GM12878 (cell line): Measurements from ENCODE around the gene CRIM1. TPM values are rescaled to one million over a fixed set of nuclear protein-coding genes. Genes with fewer than 3 reads are reported as not detected.

ENCODE experiments used
- ATAC-seq: fragments of 200-7000 bp; cut with Tn5 transposase; 3 replicates; pipeline ENCODE4 v1.9.1; 2020; ENCODE audit warnings: mild to moderate bottlenecking, moderate library complexity
- BruUV-seq: library from RNA; stranded (reverse); fragments of 400-500 nt; replicated peaks from 2 replicates; lab custom pipeline; 2021; lab: Mats Ljungman, UMichigan
- CTCF ChIA-PET: fragments of 300-600 bp; sonication (Branson Sonifier 250); formaldehyde crosslinking; extraction: SDS; loops from one replicate; lab custom pipeline; 2021; ENCODE audit warnings: inconsistent platforms; lab: Yijun Ruan, JAX
- POLR2A ChIA-PET: fragments of 350-600 bp; formaldehyde crosslinking; extraction: SDS; loops from one replicate; lab custom pipeline; 2021; ENCODE audit warnings: inconsistent platforms; lab: Charles Lee
- RAD21 ChIA-PET: fragments of 300-600 bp; sonication (Branson Sonifier 250); formaldehyde crosslinking; loops from one replicate; lab custom pipeline; 2023; ENCODE audit warnings: antibody characterized with exemption; ENCODE audit not compliant: unreplicated experiment; lab: Charles Lee
- SMC1A ChIA-PET: fragments of 300-600 bp; sonication (Branson Sonifier 250); formaldehyde crosslinking; loops from one replicate; lab custom pipeline; 2023; ENCODE audit not compliant: unreplicated experiment, uncharacterized antibody; lab: Charles Lee
- DNase-seq: peaks from one replicate; pipeline ENCODE4 v3.0.0-alpha.2; 2011; ENCODE audit warnings: low read depth, low spot score
- FAIRE-seq: peaks from 3 replicates; lab custom pipeline; 2011; peaks lifted over from hg19 to GRCh38; lab: Jason Lieb, UNC
- H2AFZ ChIP-seq: 2 replicates; pipeline ENCODE4 v1.6.0; 2011; ENCODE audit warnings: low read depth, low read length, control low read depth; ENCODE audit not compliant: control insufficient read depth
- H3K27ac ChIP-seq: 2 replicates; pipeline ENCODE4 v1.5.1; 2011; ENCODE audit warnings: control low read depth; ENCODE audit not compliant: control insufficient read depth, insufficient read depth
- H3K27me3 ChIP-seq, 2 experiments: replicated peaks in 1 of 2; 2 replicates each; pipeline versions ENCODE4 v1.6.0 to v1.6.1; 2011; ENCODE audit warnings: low read length in 1 of 2; ENCODE audit not compliant: control insufficient read depth in 2 of 2, insufficient read depth in 2 of 2
- H3K36me3 ChIP-seq, 2 experiments: 2 replicates each; pipeline ENCODE4 v1.5.1; 2011; ENCODE audit warnings: low read length in 1 of 2; ENCODE audit not compliant: control insufficient read depth in 2 of 2, insufficient read depth in 2 of 2
- H3K4me1 ChIP-seq: 2 replicates; pipeline ENCODE4 v1.6.1; 2011; ENCODE audit warnings: mild to moderate bottlenecking, low read length, moderate library complexity, mixed read lengths; ENCODE audit not compliant: control insufficient read depth, insufficient read depth
- H3K4me2 ChIP-seq: 2 replicates; pipeline ENCODE4 v1.6.0; 2011; ENCODE audit warnings: control low read depth; ENCODE audit not compliant: control insufficient read depth, insufficient read depth
- H3K4me3 ChIP-seq: fragments of 200-600 bp; sonication (generic); 2 replicates; pipeline ENCODE4 v1.5.1; 2016
- H3K79me2 ChIP-seq: 2 replicates; pipeline ENCODE4 v1.6.0; 2011; ENCODE audit warnings: low read length; ENCODE audit not compliant: control insufficient read depth, insufficient read depth
- H3K9ac ChIP-seq: 2 replicates; pipeline ENCODE4 v1.8.0; 2011; ENCODE audit warnings: low read length, control low read depth, mixed read lengths; ENCODE audit not compliant: control insufficient read depth, insufficient read depth
- H3K9me3 ChIP-seq: replicated peaks from 3 replicates; pipeline ENCODE4 v1.5.1; 2011; ENCODE audit warnings: mild to moderate bottlenecking, low read length; ENCODE audit not compliant: control insufficient read depth, insufficient read depth
- H4K20me1 ChIP-seq: 2 replicates; pipeline ENCODE4 v1.6.0; 2011; ENCODE audit not compliant: control insufficient read depth, insufficient read depth
- BACH1 ChIP-seq: fragments of 450-650 bp; IDR thresholded peaks from 2 replicates; pipeline ENCODE4 v1.6.1; 2017; ENCODE audit warnings: mild to moderate bottlenecking, borderline replicate concordance
- CREM ChIP-seq: IDR thresholded peaks from 2 replicates; pipeline ENCODE4 v1.6.1; 2014; ENCODE audit warnings: antibody characterized with exemption, low read depth
- EZH2 ChIP-seq: IDR thresholded peaks from 2 replicates; pipeline ENCODE4 v1.6.1; 2012; ENCODE audit warnings: low read depth, mild to moderate bottlenecking, control low read depth, inconsistent platforms, low read length, borderline replicate concordance; ENCODE audit not compliant: control insufficient read depth
- FOS ChIP-seq: IDR thresholded peaks from 3 replicates; pipeline ENCODE4 v1.6.1; 2011; ENCODE audit warnings: borderline replicate concordance; ENCODE audit not compliant: insufficient read length; ENCODE audit errors: extremely low read depth
- KDM1A ChIP-seq: fragments of 200-600 bp; sonication (generic); IDR thresholded peaks from 2 replicates; pipeline ENCODE4 v1.6.1; 2016; ENCODE audit warnings: borderline replicate concordance
- LARP7 ChIP-seq: fragments of 450-650 bp; IDR thresholded peaks from 2 replicates; pipeline ENCODE4 v1.6.1; 2017; ENCODE audit warnings: mild to moderate bottlenecking
- POLR2AphosphoS2 ChIP-seq: IDR thresholded peaks from 2 replicates; pipeline ENCODE4 v1.6.1; 2011; ENCODE audit warnings: low read depth, mild to moderate bottlenecking, low read length, improper control_type of control experiment, moderate library complexity
- SREBF1 ChIP-seq: IDR thresholded peaks from 2 replicates; pipeline ENCODE4 v1.6.1; 2012; ENCODE audit warnings: mild to moderate bottlenecking, low read length
- TCF7 ChIP-seq: IDR thresholded peaks from 2 replicates; pipeline ENCODE4 v1.6.1; 2014; ENCODE audit warnings: antibody characterized with exemption, borderline replicate concordance
- WGBS: methylation state at CpG from one replicate; pipeline ENCODE4 v1.1.6; 2016; ENCODE audit warnings: low lambda C conversion rate; ENCODE audit not compliant: insufficient replicate concordance, insufficient coverage; ENCODE audit errors: missing lambda C conversion rate; 5-methylcytosine and 5-hydroxymethylcytosine counted together
- in situ Hi-C: fragments of 300-500 bp; cut with MboI; formaldehyde crosslinking; loops from 9 replicates; pipeline ENCODE4 v1.14.3; 2018; ENCODE audit warnings: mixed read lengths
- intact Hi-C: fragments of 100-400 bp; cut with micrococcal nuclease; formaldehyde crosslinking; loops from one replicate; pipeline ENCODE4 v1.14.2; 2022; ENCODE audit not compliant: unreplicated experiment
- polyA plus RNA-seq, 11 experiments: library from polyadenylated mRNA; depleted of rRNA in 4 of 11; unstranded in 6 of 11; stranded (reverse) in 5 of 11; fragments of >200 nt; fragmentation: Nextera tagmentation in 4 of 11; fragmentation: Illumina TruSeq in 1 of 11; extraction: Ambion mirVana in 4 of 11; extraction: Trizol in 1 of 11; gene quantifications; 1 replicate in 1 of 11; 2 replicates in 10 of 11; pipeline versions ENCODE4 v1.2.1 to v1.2.3, GENCODE V29; 2011 to 2016; ENCODE audit warnings: inconsistent platforms in 2 of 11, missing spikeins in 2 of 11, low read depth in 1 of 11
- total RNA-seq, 4 experiments: library from RNA; depleted of rRNA in 3 of 4; stranded (reverse); fragments of >200 nt in 3 of 4; fragmentation: Illumina TruSeq in 1 of 4; extraction: Trizol in 1 of 4; gene quantifications; 2 replicates each; pipeline versions ENCODE4 v1.2.1 to v1.2.3, GENCODE V29; 2013 to 2021
- TF ChIP-seq, protein P1 (sequence below): fragments of 450-650 bp; conservative IDR thresholded peaks from 2 replicates; pipeline ENCODE4 v1.6.1; 2017; ENCODE audit warnings: mild to moderate bottlenecking, moderate library complexity
- TF ChIP-seq, protein P2 (sequence below): fragments of 450-650 bp; IDR thresholded peaks from 2 replicates; pipeline ENCODE4 v1.6.1; 2017; ENCODE audit warnings: antibody characterized with exemption, mild to moderate bottlenecking, moderate library complexity
- TF ChIP-seq, protein P3 (sequence below): IDR thresholded peaks from 2 replicates; pipeline ENCODE4 v1.6.1; 2011; ENCODE audit warnings: borderline replicate concordance, low read depth, mild to moderate bottlenecking, moderate library complexity, mixed read lengths, low read length; ENCODE audit not compliant: insufficient read depth; ENCODE audit errors: extremely low read length
- TF ChIP-seq, protein P4 (sequence below): fragments of 450-650 bp; IDR thresholded peaks from 2 replicates; pipeline ENCODE4 v1.6.1; 2017; ENCODE audit warnings: mild to moderate bottlenecking, moderate library complexity

The CRIM1 gene
- total and polyA plus RNA-seq, 10 of the 15 experiments (the other 5 are each of a cell fraction or from before 2014, with no cell fraction given): 0.42 to 7.4 (median 3.1) TPM

DNA sequence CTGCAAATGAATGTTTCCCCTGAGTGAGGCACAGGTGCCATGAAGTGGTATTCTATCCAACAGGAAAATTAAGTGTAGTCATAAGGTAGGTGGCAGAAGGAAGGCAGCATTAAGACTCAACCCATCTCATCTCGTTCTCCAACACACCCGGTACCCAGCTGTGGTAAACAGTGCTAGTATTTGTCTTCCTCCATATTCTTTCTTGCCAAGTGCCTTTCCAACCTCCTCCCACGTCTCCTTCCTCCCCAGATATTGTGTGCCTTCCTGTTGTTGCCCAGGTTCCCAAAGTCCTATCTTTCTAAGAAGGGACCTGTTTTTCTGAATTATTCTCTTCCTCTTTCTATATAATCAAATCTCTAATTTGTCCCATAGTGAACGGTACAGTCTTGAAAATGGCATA lies 83.5 kb downstream of the CRIM1 start:
- no peaks in the 10 kb centered on the region for H3K9me3 ChIP-seq
- no peak overlapping the region for H3K27ac ChIP-seq
- DNase-seq (no peak), ATAC-seq (no peak), FAIRE-seq (no peak)
- POLR2A ChIA-PET: no interaction called here
- CTCF ChIA-PET: interaction anchor here (0.7 kb wide), 1 partner anchor 22 kb away, joined by 3 read pairs; no protein-coding TSS in a partner anchor
- SMC1A ChIA-PET: interaction anchor here (0.9 kb wide), 1 partner anchor 28 kb away, joined by 3 read pairs; no protein-coding TSS in a partner anchor
- no peaks in the 10 kb centered on the region for H3K79me2 ChIP-seq
- no peaks in the 10 kb centered on the region for H3K27me3 ChIP-seq
- no TSS peak for BruUV-seq
- no peak overlapping the region for H2AFZ ChIP-seq
- 2% methylated on average over 4 of the region's 4 CpGs for WGBS
- in situ Hi-C loops: no loop called here
- no peak overlapping the region for H3K9ac ChIP-seq
- RAD21 ChIA-PET: no interaction called here
- H3K4me3 ChIP-seq: no peak overlapping the region
- H3K4me1 ChIP-seq: no peaks in the 10 kb centered on the region
- intact Hi-C loops: no loop called here
- H3K4me2 ChIP-seq: no peak overlapping the region
- H4K20me1 ChIP-seq: no peaks in the 10 kb centered on the region
- no peaks in the 10 kb centered on the region for H3K36me3 ChIP-seq
- TF ChIP-seq KDM1A: no peak
- TF ChIP-seq, protein P1, sequence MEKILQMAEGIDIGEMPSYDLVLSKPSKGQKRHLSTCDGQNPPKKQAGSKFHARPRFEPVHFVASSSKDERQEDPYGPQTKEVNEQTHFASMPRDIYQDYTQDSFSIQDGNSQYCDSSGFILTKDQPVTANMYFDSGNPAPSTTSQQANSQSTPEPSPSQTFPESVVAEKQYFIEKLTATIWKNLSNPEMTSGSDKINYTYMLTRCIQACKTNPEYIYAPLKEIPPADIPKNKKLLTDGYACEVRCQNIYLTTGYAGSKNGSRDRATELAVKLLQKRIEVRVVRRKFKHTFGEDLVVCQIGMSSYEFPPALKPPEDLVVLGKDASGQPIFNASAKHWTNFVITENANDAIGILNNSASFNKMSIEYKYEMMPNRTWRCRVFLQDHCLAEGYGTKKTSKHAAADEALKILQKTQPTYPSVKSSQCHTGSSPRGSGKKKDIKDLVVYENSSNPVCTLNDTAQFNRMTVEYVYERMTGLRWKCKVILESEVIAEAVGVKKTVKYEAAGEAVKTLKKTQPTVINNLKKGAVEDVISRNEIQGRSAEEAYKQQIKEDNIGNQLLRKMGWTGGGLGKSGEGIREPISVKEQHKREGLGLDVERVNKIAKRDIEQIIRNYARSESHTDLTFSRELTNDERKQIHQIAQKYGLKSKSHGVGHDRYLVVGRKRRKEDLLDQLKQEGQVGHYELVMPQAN: no peak
- no peak for TF ChIP-seq BACH1
- no peak for TF ChIP-seq EZH2
- TF ChIP-seq, protein P2, sequence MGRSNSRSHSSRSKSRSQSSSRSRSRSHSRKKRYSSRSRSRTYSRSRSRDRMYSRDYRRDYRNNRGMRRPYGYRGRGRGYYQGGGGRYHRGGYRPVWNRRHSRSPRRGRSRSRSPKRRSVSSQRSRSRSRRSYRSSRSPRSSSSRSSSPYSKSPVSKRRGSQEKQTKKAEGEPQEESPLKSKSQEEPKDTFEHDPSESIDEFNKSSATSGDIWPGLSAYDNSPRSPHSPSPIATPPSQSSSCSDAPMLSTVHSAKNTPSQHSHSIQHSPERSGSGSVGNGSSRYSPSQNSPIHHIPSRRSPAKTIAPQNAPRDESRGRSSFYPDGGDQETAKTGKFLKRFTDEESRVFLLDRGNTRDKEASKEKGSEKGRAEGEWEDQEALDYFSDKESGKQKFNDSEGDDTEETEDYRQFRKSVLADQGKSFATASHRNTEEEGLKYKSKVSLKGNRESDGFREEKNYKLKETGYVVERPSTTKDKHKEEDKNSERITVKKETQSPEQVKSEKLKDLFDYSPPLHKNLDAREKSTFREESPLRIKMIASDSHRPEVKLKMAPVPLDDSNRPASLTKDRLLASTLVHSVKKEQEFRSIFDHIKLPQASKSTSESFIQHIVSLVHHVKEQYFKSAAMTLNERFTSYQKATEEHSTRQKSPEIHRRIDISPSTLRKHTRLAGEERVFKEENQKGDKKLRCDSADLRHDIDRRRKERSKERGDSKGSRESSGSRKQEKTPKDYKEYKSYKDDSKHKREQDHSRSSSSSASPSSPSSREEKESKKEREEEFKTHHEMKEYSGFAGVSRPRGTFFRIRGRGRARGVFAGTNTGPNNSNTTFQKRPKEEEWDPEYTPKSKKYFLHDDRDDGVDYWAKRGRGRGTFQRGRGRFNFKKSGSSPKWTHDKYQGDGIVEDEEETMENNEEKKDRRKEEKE: no peak
- no peak for TF ChIP-seq FOS
- no peak for TF ChIP-seq POLR2AphosphoS2
- TF ChIP-seq, protein P3, sequence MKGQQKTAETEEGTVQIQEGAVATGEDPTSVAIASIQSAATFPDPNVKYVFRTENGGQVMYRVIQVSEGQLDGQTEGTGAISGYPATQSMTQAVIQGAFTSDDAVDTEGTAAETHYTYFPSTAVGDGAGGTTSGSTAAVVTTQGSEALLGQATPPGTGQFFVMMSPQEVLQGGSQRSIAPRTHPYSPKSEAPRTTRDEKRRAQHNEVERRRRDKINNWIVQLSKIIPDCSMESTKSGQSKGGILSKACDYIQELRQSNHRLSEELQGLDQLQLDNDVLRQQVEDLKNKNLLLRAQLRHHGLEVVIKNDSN: no peak
- TF ChIP-seq CREM: no peak
- TF ChIP-seq, protein P4, sequence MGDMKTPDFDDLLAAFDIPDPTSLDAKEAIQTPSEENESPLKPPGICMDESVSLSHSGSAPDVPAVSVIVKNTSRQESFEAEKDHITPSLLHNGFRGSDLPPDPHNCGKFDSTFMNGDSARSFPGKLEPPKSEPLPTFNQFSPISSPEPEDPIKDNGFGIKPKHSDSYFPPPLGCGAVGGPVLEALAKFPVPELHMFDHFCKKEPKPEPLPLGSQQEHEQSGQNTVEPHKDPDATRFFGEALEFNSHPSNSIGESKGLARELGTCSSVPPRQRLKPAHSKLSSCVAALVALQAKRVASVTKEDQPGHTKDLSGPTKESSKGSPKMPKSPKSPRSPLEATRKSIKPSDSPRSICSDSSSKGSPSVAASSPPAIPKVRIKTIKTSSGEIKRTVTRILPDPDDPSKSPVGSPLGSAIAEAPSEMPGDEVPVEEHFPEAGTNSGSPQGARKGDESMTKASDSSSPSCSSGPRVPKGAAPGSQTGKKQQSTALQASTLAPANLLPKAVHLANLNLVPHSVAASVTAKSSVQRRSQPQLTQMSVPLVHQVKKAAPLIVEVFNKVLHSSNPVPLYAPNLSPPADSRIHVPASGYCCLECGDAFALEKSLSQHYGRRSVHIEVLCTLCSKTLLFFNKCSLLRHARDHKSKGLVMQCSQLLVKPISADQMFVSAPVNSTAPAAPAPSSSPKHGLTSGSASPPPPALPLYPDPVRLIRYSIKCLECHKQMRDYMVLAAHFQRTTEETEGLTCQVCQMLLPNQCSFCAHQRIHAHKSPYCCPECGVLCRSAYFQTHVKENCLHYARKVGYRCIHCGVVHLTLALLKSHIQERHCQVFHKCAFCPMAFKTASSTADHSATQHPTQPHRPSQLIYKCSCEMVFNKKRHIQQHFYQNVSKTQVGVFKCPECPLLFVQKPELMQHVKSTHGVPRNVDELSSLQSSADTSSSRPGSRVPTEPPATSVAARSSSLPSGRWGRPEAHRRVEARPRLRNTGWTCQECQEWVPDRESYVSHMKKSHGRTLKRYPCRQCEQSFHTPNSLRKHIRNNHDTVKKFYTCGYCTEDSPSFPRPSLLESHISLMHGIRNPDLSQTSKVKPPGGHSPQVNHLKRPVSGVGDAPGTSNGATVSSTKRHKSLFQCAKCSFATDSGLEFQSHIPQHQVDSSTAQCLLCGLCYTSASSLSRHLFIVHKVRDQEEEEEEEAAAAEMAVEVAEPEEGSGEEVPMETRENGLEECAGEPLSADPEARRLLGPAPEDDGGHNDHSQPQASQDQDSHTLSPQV: no peak
- no peak for TF ChIP-seq LARP7
- TF ChIP-seq TCF7: no peak
- no peak for TF ChIP-seq SREBF1
